ENCODE measurements around the gene STX2.
"Not testable (repeated sequence)": the region's sequence is repeated elsewhere in the genome, so short reads cannot be mapped to it uniquely, and the experiment has no call there.

STX2 gene

GRCh38 chr12:130788515-130788914, 50.5 kb downstream of the STX2 start:
- H3K36me3 Mint-ChIP-seq (ENCODE audit: low read depth) = peaks cover 58% of the 10 kb centered on the region
- H3K4me1 Mint-ChIP-seq = peaks cover 5% of the 10 kb centered on the region
- H3K27ac Mint-ChIP-seq = no peak overlapping the region
- TF ChIP-seq CTCF (IDR thresholded peaks at IDR 0.05; ENCODE audit: unreplicated experiment in 3 of 3) = no peak
- H3K9me3 Mint-ChIP-seq = peaks cover 16% of the 10 kb centered on the region
- H3K4me3 Mint-ChIP-seq = no peak overlapping the region
- H3K27me3 Mint-ChIP-seq (ENCODE audit: low read depth) = no peaks in the 10 kb centered on the region

DNA sequence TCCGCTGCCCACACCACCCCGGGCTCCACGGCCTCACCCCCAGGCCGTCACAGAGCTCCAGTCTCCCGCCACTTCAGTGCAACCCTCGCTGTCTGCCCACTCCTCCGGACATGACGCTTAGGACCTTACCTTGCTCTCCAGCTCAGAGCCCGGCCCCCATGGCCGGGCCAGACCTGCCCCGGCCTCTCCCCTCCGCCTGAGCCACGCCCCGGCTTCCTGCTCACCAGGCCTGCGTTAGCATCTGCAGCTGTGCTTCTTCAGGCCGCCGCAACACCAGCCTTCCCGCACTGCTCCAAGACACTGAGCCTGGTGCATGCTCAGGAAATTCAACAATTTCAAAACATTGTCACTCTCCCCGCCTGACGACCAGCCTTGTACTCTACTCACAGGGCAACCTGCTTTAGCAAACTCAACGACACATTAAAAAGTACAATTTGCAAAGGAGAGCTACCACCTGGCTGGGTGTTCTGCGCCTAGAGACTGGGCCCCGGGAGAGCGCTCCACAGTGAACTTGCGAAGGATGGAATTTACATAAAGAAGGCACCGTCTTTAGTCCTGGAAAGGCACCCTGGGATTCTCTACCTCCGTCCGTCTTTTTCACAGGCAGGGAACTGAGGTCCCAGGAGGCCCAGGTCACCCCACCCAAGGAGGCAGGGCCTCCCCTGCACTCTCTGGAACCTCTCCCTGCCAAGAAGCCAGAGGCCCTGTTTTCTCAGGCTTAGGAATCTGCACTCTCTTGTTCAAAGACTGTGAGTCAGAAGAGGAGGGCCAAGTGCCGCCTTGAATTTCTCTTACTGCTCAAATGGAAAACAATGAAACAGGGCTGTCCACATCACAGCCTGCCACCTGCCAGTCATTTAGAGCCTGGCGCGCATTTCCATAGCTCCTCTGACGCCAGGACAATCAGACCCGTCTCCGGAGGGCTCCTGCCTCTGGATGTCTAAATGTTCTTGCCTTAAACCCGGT, 51.3 kb downstream of the STX2 start:
- Mint-ChIP-seq H3K9me3 (peaks cover 16% of the 10 kb centered on the region), H3K36me3 (ENCODE audit: low read depth) (peaks cover 57% of the 10 kb centered on the region), H3K4me1 (peaks cover 5% of the 10 kb centered on the region), H3K4me3 (no peak overlapping the region), H3K27me3 (ENCODE audit: low read depth) (no peaks in the 10 kb centered on the region), H3K27ac (no peak overlapping the region)
- no peak for TF ChIP-seq CTCF (IDR thresholded peaks at IDR 0.05; ENCODE audit: unreplicated experiment in 3 of 3)

DNA sequence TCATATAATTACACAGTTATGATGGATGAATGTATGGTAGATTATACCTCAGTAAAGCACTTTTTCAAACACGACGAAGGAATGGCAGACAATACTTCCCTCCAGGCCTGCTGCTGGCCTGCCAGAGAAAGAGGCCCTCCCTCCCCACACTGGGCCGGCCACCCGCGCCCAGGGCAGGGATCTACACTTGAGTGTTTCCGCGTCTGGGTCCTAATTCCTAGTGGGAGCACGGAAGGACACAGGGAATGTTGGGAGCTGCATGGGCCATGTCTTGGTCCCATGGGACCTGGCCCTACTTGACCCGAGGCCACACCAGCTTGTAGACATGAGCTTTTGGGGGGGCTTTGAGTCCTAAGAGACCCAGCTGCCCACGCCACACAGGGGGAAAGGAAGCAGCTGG, 52.0 kb downstream of the STX2 start:
- Mint-ChIP-seq H3K27me3 (ENCODE audit: low read depth) (no peaks in the 10 kb centered on the region), H3K4me1 (peaks cover 5% of the 10 kb centered on the region), H3K27ac (no peak overlapping the region), H3K9me3 (peaks cover 16% of the 10 kb centered on the region), H3K36me3 (ENCODE audit: low read depth) (peaks cover 56% of the 10 kb centered on the region), H3K4me3 (no peak overlapping the region)
- no peak for TF ChIP-seq CTCF (IDR thresholded peaks at IDR 0.05; ENCODE audit: unreplicated experiment in 3 of 3)

- no peak overlapping the region for H3K4me3 Mint-ChIP-seq
These were observed 55.8 kb downstream of the STX2 start for GRCh38 chr12:130783110-130783715.

DNA sequence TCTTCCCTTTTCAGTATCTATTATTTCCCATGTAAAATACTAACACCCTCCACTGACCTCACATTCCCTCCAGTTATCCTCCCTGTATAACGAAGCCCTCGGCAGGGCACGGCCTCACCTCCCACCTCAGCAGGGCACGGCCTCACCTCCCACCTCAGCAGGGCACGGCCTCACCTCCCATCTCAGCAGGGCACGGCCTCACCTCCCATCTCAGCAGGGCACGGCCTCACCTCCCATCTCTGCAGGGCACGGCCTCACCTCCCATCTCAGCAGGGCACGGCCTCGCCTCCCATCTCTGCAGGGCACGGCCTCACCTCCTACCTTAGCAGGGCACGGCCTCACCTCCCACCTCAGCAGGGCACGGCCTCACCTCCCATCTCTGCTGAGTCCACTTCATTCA, 56.8 kb downstream of the STX2 start:
- Mint-ChIP-seq H3K9me3 (peaks cover 14% of the 10 kb centered on the region), H3K36me3 (ENCODE audit: low read depth) (peaks cover 33% of the 10 kb centered on the region)
- H3K27ac Mint-ChIP-seq; H3K27me3 Mint-ChIP-seq (ENCODE audit: low read depth); H3K4me1 Mint-ChIP-seq; H3K4me3 Mint-ChIP-seq: not testable (repeated sequence)

More at GRCh38 chr12:130783110-130783715, 55.8 kb downstream of the STX2 start:
- TF ChIP-seq CTCF (IDR thresholded peaks at IDR 0.05; ENCODE audit: unreplicated experiment in 3 of 3) = no peak
- peaks cover 3% of the 10 kb centered on the region for H3K27me3 Mint-ChIP-seq (ENCODE audit: low read depth)
- H3K4me1 Mint-ChIP-seq = peaks cover 2% of the 10 kb centered on the region
- H3K9me3 Mint-ChIP-seq = peaks cover 16% of the 10 kb centered on the region
- no peak overlapping the region for H3K27ac Mint-ChIP-seq
- peaks cover 39% of the 10 kb centered on the region for H3K36me3 Mint-ChIP-seq (ENCODE audit: low read depth)

DNA sequence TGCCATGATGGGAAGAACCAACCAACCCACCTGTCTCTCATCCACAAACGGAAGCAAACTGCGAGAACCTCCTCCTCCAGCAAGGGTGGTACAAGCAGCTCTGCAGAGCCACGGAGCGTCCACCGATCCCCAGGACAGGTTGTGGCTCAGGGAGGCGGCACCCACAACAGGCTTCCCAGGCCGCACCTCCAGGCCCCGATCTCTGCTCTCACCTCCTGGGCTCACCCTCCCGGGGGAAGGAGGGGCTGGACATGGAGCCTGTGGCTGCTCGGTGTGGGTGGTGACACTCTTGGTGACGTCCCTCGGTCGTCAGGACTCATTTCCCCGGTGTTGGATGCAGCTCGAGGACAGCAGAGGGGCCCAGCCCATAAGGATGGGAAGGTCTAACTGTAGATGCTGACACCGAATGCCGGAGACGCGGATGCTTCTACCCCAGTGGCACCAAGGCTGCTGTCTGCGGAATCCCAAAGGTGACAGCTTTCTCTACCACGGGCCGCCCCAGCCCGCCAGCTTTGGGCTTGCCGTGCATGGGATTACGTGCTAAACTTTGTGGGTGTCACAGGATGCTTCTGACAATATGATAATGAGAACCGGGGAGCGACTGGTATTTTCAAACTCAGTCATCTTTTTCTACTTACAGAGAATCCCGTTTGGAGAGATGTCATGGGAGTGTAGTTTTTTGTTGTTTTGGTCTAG, 58.0 kb downstream of the STX2 start:
- TF ChIP-seq CTCF (IDR thresholded peaks at IDR 0.05; ENCODE audit: unreplicated experiment in 3 of 3) = no peak
- H3K27me3 Mint-ChIP-seq (ENCODE audit: low read depth) = peaks cover 22% of the 10 kb centered on the region
- H3K36me3 Mint-ChIP-seq (ENCODE audit: low read depth) = peaks cover 27% of the 10 kb centered on the region
- H3K9me3 Mint-ChIP-seq = peaks cover 14% of the 10 kb centered on the region
- no peak overlapping the region for H3K4me3 Mint-ChIP-seq
- H3K27ac Mint-ChIP-seq = no peak overlapping the region
- peaks cover 6% of the 10 kb centered on the region for H3K4me1 Mint-ChIP-seq
